H9 (cell line): Measurements from ENCODE around the gene MYO7B. TPM values are rescaled to one million over a fixed set of nuclear protein-coding genes. Genes with fewer than 3 reads are reported as not detected.

Source experiments
- DNase-seq: peaks from one replicate; pipeline ENCODE4 v3.0.0-alpha.2; 2017
- H2AFZ ChIP-seq: one replicate; pipeline ENCODE4 v1.6.1; 2013; ENCODE audit warnings: mild to moderate bottlenecking, low read length, control low read depth, moderate library complexity
- H2AK5ac ChIP-seq: 2 replicates; pipeline ENCODE4 v1.6.1; 2013; ENCODE audit warnings: low read length, control low read depth, mixed read lengths; ENCODE audit not compliant: insufficient read length
- H2BK120ac ChIP-seq: one replicate; pipeline ENCODE4 v1.6.1; 2013; ENCODE audit warnings: low read depth, mild to moderate bottlenecking, low read length, control low read depth, inconsistent platforms; ENCODE audit not compliant: poor library complexity, severe bottlenecking
- H2BK12ac ChIP-seq: 2 replicates; pipeline ENCODE4 v1.6.1; 2013; ENCODE audit warnings: low read length, control low read depth, mixed read lengths, low read depth; ENCODE audit not compliant: insufficient read length
- H2BK15ac ChIP-seq: 2 replicates; pipeline ENCODE4 v1.6.1; 2013; ENCODE audit warnings: low read depth, low read length, control low read depth
- H2BK20ac ChIP-seq: one replicate; pipeline ENCODE4 v1.6.1; 2013; ENCODE audit warnings: low read depth, mild to moderate bottlenecking, low read length, control low read depth, inconsistent platforms; ENCODE audit not compliant: poor library complexity, severe bottlenecking
- H2BK5ac ChIP-seq: 2 replicates; pipeline ENCODE4 v1.6.1; 2013; ENCODE audit warnings: low read length, control low read depth, mixed read lengths; ENCODE audit not compliant: insufficient read length
- H3K14ac ChIP-seq: 2 replicates; pipeline ENCODE4 v1.6.1; 2013; ENCODE audit warnings: low read length, control low read depth; ENCODE audit not compliant: insufficient read depth
- H3K18ac ChIP-seq: 2 replicates; pipeline ENCODE4 v1.6.1; 2013; ENCODE audit warnings: low read depth, mild to moderate bottlenecking, mixed read lengths, low read length, control low read depth; ENCODE audit not compliant: insufficient read length
- H3K23ac ChIP-seq: 2 replicates; pipeline ENCODE4 v1.6.1; 2013; ENCODE audit warnings: low read length, control low read depth, mixed read lengths, low read depth; ENCODE audit not compliant: insufficient read length
- H3K23me2 ChIP-seq: 2 replicates; pipeline ENCODE4 v1.6.1; 2013; ENCODE audit warnings: low read depth, mild to moderate bottlenecking, mixed read lengths, low read length, control low read depth; ENCODE audit not compliant: insufficient read length, poor library complexity, severe bottlenecking
- H3K27ac ChIP-seq: 2 replicates; pipeline ENCODE4 v1.5.1; 2013; ENCODE audit warnings: low read length, control low read depth, mixed read lengths, low read depth; ENCODE audit not compliant: insufficient read length
- H3K27me3 ChIP-seq: 2 replicates; pipeline ENCODE4 v1.6.1; 2013; ENCODE audit warnings: low read length, control low read depth, inconsistent platforms; ENCODE audit not compliant: insufficient read depth
- H3K4ac ChIP-seq: 2 replicates; pipeline ENCODE4 v1.6.1; 2013; ENCODE audit warnings: low read depth, mild to moderate bottlenecking, control low read depth, inconsistent platforms, low read length, moderate library complexity
- H3K4me1 ChIP-seq: 2 replicates; pipeline ENCODE4 v1.6.1; 2013; ENCODE audit warnings: low read length, control low read depth, inconsistent platforms; ENCODE audit not compliant: insufficient read depth
- H3K4me2 ChIP-seq: 2 replicates; pipeline ENCODE4 v1.6.1; 2013; ENCODE audit warnings: low read length, control low read depth, mixed read lengths; ENCODE audit not compliant: insufficient read length, insufficient read depth
- H3K56ac ChIP-seq: 2 replicates; pipeline ENCODE4 v1.6.1; 2013; ENCODE audit warnings: low read depth, mild to moderate bottlenecking, mixed read lengths, low read length, control low read depth; ENCODE audit not compliant: insufficient read length
- H3K79me1 ChIP-seq: 2 replicates; pipeline ENCODE4 v1.6.1; 2013; ENCODE audit warnings: low read depth, mild to moderate bottlenecking, moderate library complexity, low read length, control low read depth, inconsistent platforms; ENCODE audit not compliant: insufficient read depth, poor library complexity, severe bottlenecking
- H3K79me2 ChIP-seq: 2 replicates; pipeline ENCODE4 v1.6.1; 2013; ENCODE audit warnings: low read length, control low read depth, inconsistent platforms; ENCODE audit not compliant: insufficient read depth
- H3K9ac ChIP-seq: 2 replicates; pipeline ENCODE4 v1.6.1; 2013; ENCODE audit warnings: low read length, control low read depth, mixed read lengths; ENCODE audit not compliant: insufficient read length; ENCODE audit errors: extremely low read depth
- H3K9me3 ChIP-seq: one replicate; pipeline ENCODE4 v1.6.1; 2013; ENCODE audit warnings: low read depth, low read length, inconsistent platforms; ENCODE audit not compliant: control insufficient read depth
- H3T11ph ChIP-seq: one replicate; pipeline ENCODE4 v1.6.1; 2013; ENCODE audit warnings: mild to moderate bottlenecking, low read length, control low read depth, inconsistent platforms
- H4K20me1 ChIP-seq: one replicate; pipeline ENCODE4 v1.6.1; 2013; ENCODE audit not compliant: control insufficient read depth, insufficient read length, insufficient read depth
- H4K5ac ChIP-seq: 2 replicates; pipeline ENCODE4 v1.6.1; 2013; ENCODE audit warnings: low read depth, mild to moderate bottlenecking, mixed read lengths, low read length, control low read depth; ENCODE audit not compliant: insufficient read length
- H4K8ac ChIP-seq: replicated peaks from 2 replicates; pipeline ENCODE4 v1.6.1; 2013; ENCODE audit warnings: low read length, control low read depth, mixed read lengths, low read depth; ENCODE audit not compliant: insufficient read length
- H4K91ac ChIP-seq: 2 replicates; pipeline ENCODE4 v1.6.1; 2013; ENCODE audit warnings: low read depth, mild to moderate bottlenecking, moderate library complexity, mixed read lengths, low read length, control low read depth; ENCODE audit not compliant: insufficient read length
- H3K27ac Mint-ChIP-seq, 3 experiments: 2 replicates in 2 of 3; 3 replicates in 1 of 3; pipeline ENCODE4 v1.8.0; 2020 to 2021; ENCODE audit warnings: mixed read lengths in 3 of 3, mild to moderate bottlenecking in 1 of 3, moderate library complexity in 1 of 3
- H3K27me3 Mint-ChIP-seq: 2 replicates; pipeline ENCODE4 v1.8.0; 2021; ENCODE audit warnings: low read depth, mild to moderate bottlenecking, moderate library complexity, mixed read lengths
- H3K36me3 Mint-ChIP-seq, 3 experiments: 2 replicates in 2 of 3; 3 replicates in 1 of 3; pipeline ENCODE4 v1.8.0; 2020 to 2021; ENCODE audit warnings: low read depth in 3 of 3, mixed read lengths in 3 of 3; ENCODE audit not compliant: insufficient read depth in 1 of 3
- H3K4me1 Mint-ChIP-seq, 2 experiments: 2 replicates each; pipeline ENCODE4 v1.8.0; 2020; ENCODE audit warnings: mixed read lengths in 2 of 2
- H3K4me3 Mint-ChIP-seq, 2 experiments: 2 replicates in 1 of 2; 3 replicates in 1 of 2; pipeline ENCODE4 v1.8.0; 2020 to 2021; ENCODE audit warnings: mild to moderate bottlenecking in 2 of 2, mixed read lengths in 2 of 2, moderate library complexity in 1 of 2
- H3K9me3 Mint-ChIP-seq, 2 experiments: 2 replicates in 1 of 2; 3 replicates in 1 of 2; pipeline ENCODE4 v1.8.0; 2020; ENCODE audit warnings: mild to moderate bottlenecking in 2 of 2, mixed read lengths in 2 of 2, moderate library complexity in 1 of 2
- WGBS: extraction: QIAGEN DNeasy Blood & Tissue Kit; methylation state at CpG from one replicate; pipeline ENCODE4 v1.1.7; 2013; ENCODE audit warnings: missing lambda C conversion rate, low lambda C conversion rate, mixed read lengths; ENCODE audit not compliant: insufficient read length; ENCODE audit errors: extremely low coverage; 5-methylcytosine and 5-hydroxymethylcytosine counted together
- total RNA-seq: library from RNA; stranded (reverse); gene quantifications from 2 replicates; pipeline ENCODE4 v1.2.1, GENCODE V29; 2021
- TF ChIP-seq, protein P1 (sequence below): fragments of 200-600 bp; sonication (generic); conservative IDR thresholded peaks from 3 replicates; pipeline ENCODE4 v1.8.0; 2021; ENCODE audit warnings: antibody characterized with exemption, mild to moderate bottlenecking

Gene MYO7B
- total RNA-seq, 1 experiment from 2014 or later, result not detected

DNA sequence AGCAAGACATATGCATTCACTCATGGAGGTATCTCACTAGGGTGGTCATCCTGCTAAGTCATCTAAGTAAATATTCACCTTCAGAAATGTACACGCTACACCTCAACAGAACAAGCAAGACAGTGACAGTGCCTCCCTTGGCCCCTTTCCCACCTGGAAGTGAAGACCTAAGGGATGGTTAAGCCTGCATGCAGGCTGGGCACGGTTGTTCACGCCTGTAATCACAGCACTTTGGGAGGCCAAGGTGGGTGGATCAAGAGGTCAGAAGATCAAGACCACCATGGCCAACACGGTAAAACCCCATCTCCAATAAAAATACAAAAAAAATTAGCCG lies 135.4 kb downstream of the MYO7B start:
- peak overlapping the region in 1 of 3 experiments; percentile 31; a peak in 1 of 7 replicates for H3K27ac Mint-ChIP-seq
- H3K4me1 Mint-ChIP-seq, result peaks cover 4 to 7% of the 10 kb centered on the region in 2 experiments; a peak in 3 of 4 replicates
- no CpG with 5 or more reads among the region's 5 CpGs for WGBS
- H3K27me3 Mint-ChIP-seq, result peaks cover 75% of the 10 kb centered on the region
- no peak overlapping the region for H3K4me2 ChIP-seq
- H3K56ac ChIP-seq, result no peak overlapping the region
- no peak overlapping the region for H2BK12ac ChIP-seq
- H3K9me3 ChIP-seq, result no peaks in the 10 kb centered on the region
- no peaks in the 10 kb centered on the region for H3K79me1 ChIP-seq
- no peak overlapping the region for H2BK5ac ChIP-seq
- no peak overlapping the region for H3T11ph ChIP-seq
- H4K91ac ChIP-seq, result no peak overlapping the region
- no peak overlapping the region for H4K5ac ChIP-seq
- TF ChIP-seq, protein P1, sequence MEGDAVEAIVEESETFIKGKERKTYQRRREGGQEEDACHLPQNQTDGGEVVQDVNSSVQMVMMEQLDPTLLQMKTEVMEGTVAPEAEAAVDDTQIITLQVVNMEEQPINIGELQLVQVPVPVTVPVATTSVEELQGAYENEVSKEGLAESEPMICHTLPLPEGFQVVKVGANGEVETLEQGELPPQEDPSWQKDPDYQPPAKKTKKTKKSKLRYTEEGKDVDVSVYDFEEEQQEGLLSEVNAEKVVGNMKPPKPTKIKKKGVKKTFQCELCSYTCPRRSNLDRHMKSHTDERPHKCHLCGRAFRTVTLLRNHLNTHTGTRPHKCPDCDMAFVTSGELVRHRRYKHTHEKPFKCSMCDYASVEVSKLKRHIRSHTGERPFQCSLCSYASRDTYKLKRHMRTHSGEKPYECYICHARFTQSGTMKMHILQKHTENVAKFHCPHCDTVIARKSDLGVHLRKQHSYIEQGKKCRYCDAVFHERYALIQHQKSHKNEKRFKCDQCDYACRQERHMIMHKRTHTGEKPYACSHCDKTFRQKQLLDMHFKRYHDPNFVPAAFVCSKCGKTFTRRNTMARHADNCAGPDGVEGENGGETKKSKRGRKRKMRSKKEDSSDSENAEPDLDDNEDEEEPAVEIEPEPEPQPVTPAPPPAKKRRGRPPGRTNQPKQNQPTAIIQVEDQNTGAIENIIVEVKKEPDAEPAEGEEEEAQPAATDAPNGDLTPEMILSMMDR, result no peak
- H3K23ac ChIP-seq, result no peak overlapping the region
- H3K27ac ChIP-seq, result no peak overlapping the region
- peaks cover 7% of the 10 kb centered on the region for H3K27me3 ChIP-seq
- H4K8ac ChIP-seq, result no peak overlapping the region
- no peak overlapping the region for H2AK5ac ChIP-seq
- H3K23me2 ChIP-seq, result peaks cover 4% of the 10 kb centered on the region
- H3K4ac ChIP-seq, result no peak overlapping the region
- no peak overlapping the region for H3K4me3 Mint-ChIP-seq
- no peaks in the 10 kb centered on the region for H4K20me1 ChIP-seq
- H3K36me3 Mint-ChIP-seq, result no peaks in the 10 kb centered on the region; a peak in 1 of 7 replicates
- H2BK120ac ChIP-seq, result no peak overlapping the region
- no peaks in the 10 kb centered on the region for H3K79me2 ChIP-seq
- H3K9ac ChIP-seq, result no peak overlapping the region
- no peak overlapping the region for H3K14ac ChIP-seq
- no peaks in the 10 kb centered on the region for H3K9me3 Mint-ChIP-seq
- no peak for DNase-seq
- H2AFZ ChIP-seq, result no peak overlapping the region
- H2BK15ac ChIP-seq, result no peak overlapping the region
- no peak overlapping the region for H3K18ac ChIP-seq
- no peaks in the 10 kb centered on the region for H3K4me1 ChIP-seq
- no peak overlapping the region for H2BK20ac ChIP-seq
